Right renal cortex interstitium (tissue), 3 donors: Measurements from ENCODE around the gene PEAK1. TPM values are rescaled to one million over a fixed set of nuclear protein-coding genes. Genes with fewer than 3 reads are reported as not detected.
A peak's percentile ranks its signal among the peaks of the same experiment; 100 is the strongest.

ENCODE experiments used
- DNase-seq, 3 donors: peaks; one replicate each; pipeline ENCODE4 v3.0.0-alpha.2; 2013; ENCODE audit warnings: low read depth in 3 of 3, low spot score in 2 of 3
- polyA plus RNA-seq, 3 donors: library from polyadenylated mRNA; unstranded; fragments of 120-200 nt; gene quantifications; one replicate each; pipeline ENCODE4 v1.2.1, GENCODE V29; 2013; ENCODE audit not compliant: insufficient read length in 3 of 3

The PEAK1 gene
- polyA plus RNA-seq, 3 donors = 25.9 to 29.8 (median 28.8) TPM

GRCh38 chr15:77243135-77243534, 176.8 kb downstream of the PEAK1 start:
- no peak for DNase-seq

- DNase-seq = no peak
Observed at GRCh38 chr15:77239882-77240608, 179.9 kb downstream of the PEAK1 start.

GRCh38 chr15:77235566-77235965, 184.3 kb downstream of the PEAK1 start:
- DNase-seq = no peak

- DNase-seq = no peak
Observed at GRCh38 chr15:77228828-77229227, 191.1 kb downstream of the PEAK1 start.

GRCh38 chr15:77226652-77227051, 193.3 kb downstream of the PEAK1 start:
- DNase-seq = no peak

- DNase-seq = no peak
Observed at GRCh38 chr15:77225646-77226045, 194.3 kb downstream of the PEAK1 start.

GRCh38 chr15:77225088-77225487, 194.8 kb downstream of the PEAK1 start:
- DNase-seq = no peak

GRCh38 chr15:77224352-77224751, 195.6 kb downstream of the PEAK1 start:
- no peak for DNase-seq

GRCh38 chr15:77221708-77222107, 198.2 kb downstream of the PEAK1 start:
- DNase-seq = no peak

- DNase-seq = no peak
Observed at GRCh38 chr15:77221174-77221573, 198.7 kb downstream of the PEAK1 start.

- no peak for DNase-seq
Observed at GRCh38 chr15:77219841-77220240, 200.1 kb downstream of the PEAK1 start.

GRCh38 chr15:77209221-77209620, 210.7 kb downstream of the PEAK1 start:
- no peak for DNase-seq

GRCh38 chr15:77208241-77208640, 211.7 kb downstream of the PEAK1 start:
- no peak for DNase-seq

GRCh38 chr15:77201665-77202064, 218.2 kb downstream of the PEAK1 start:
- DNase-seq = no peak

GRCh38 chr15:77196381-77196780, 223.5 kb downstream of the PEAK1 start:
- DNase-seq = no peak

GRCh38 chr15:77195586-77195985, 224.3 kb downstream of the PEAK1 start:
- no peak for DNase-seq

GRCh38 chr15:77192451-77192850, 227.5 kb downstream of the PEAK1 start:
- DNase-seq = no peak

- DNase-seq = no peak
Observed at GRCh38 chr15:77191230-77191834, 228.6 kb downstream of the PEAK1 start.

- peak in 1 of 3 donors; percentile 25 for DNase-seq
Observed at GRCh38 chr15:77187751-77188464, 232.0 kb downstream of the PEAK1 start.

GRCh38 chr15:77186594-77187011, 233.3 kb downstream of the PEAK1 start:
- no peak for DNase-seq

GRCh38 chr15:77185242-77185785, 234.6 kb downstream of the PEAK1 start:
- DNase-seq = no peak
